HEK293T (cell line): ENCODE data around the gene ZC3H4.
A peak's percentile ranks its signal among the peaks of the same experiment; 100 is the strongest.

ENCODE experiments used
- CTCF ChIA-PET: fragments of 350-600 bp; formaldehyde crosslinking; extraction: SDS; loops from one replicate; lab custom pipeline; 2021; ENCODE audit warnings: antibody characterized with exemption, inconsistent platforms; lab: Yijun Ruan, JAX
- POLR2A ChIA-PET: fragments of 350-600 bp; formaldehyde crosslinking; extraction: SDS; loops from one replicate; lab custom pipeline; 2020; ENCODE audit warnings: antibody characterized with exemption, inconsistent platforms; lab: Yijun Ruan, JAX
- DNase-seq: peaks from one replicate; pipeline ENCODE4 v3.0.0; 2012; ENCODE audit warnings: mixed read lengths; ENCODE audit errors: extremely low spot score
- ARNT ChIP-seq: fragments of 450-650 bp; IDR thresholded peaks from 2 replicates; pipeline ENCODE4 v1.6.1; 2017; ENCODE audit warnings: mild to moderate bottlenecking
- BHLHE40 ChIP-seq: fragments of 450-650 bp; IDR thresholded peaks from 2 replicates; pipeline ENCODE4 v1.6.1; 2016; ENCODE audit warnings: mild to moderate bottlenecking, moderate library complexity, borderline replicate concordance
- CTBP1 ChIP-seq: fragments of 450-650 bp; IDR thresholded peaks from 2 replicates; pipeline ENCODE4 v1.6.1; 2016; ENCODE audit warnings: borderline replicate concordance
- ELF4 ChIP-seq: fragments of 450-650 bp; IDR thresholded peaks from 2 replicates; pipeline ENCODE4 v1.6.1; 2017; ENCODE audit warnings: antibody characterized with exemption
- FOXA1 ChIP-seq: fragments of 450-650 bp; IDR thresholded peaks from 2 replicates; pipeline ENCODE4 v1.6.1; 2016; ENCODE audit warnings: mild to moderate bottlenecking
- FOXK2 ChIP-seq: fragments of 450-650 bp; IDR thresholded peaks from 2 replicates; pipeline ENCODE4 v1.6.1; 2016; ENCODE audit warnings: mild to moderate bottlenecking
- FOXM1 ChIP-seq: fragments of 450-650 bp; IDR thresholded peaks from 2 replicates; pipeline ENCODE4 v1.6.1; 2017; ENCODE audit warnings: mild to moderate bottlenecking, borderline replicate concordance
- HDGF ChIP-seq: fragments of 450-650 bp; IDR thresholded peaks from 2 replicates; pipeline ENCODE4 v1.6.1; 2017; ENCODE audit warnings: antibody characterized with exemption, borderline replicate concordance
- L3MBTL2 ChIP-seq: fragments of 450-650 bp; conservative IDR thresholded peaks from 2 replicates; pipeline ENCODE4 v1.6.1; 2016; ENCODE audit warnings: mild to moderate bottlenecking
- LEF1 ChIP-seq: fragments of 450-650 bp; IDR thresholded peaks from 2 replicates; pipeline ENCODE4 v1.6.1; 2017; ENCODE audit warnings: mild to moderate bottlenecking, borderline replicate concordance
- NFRKB ChIP-seq: fragments of 450-650 bp; IDR thresholded peaks from 2 replicates; pipeline ENCODE4 v1.6.1; 2016; ENCODE audit warnings: mild to moderate bottlenecking, moderate library complexity
- PKNOX1 ChIP-seq: fragments of 450-650 bp; IDR thresholded peaks from 2 replicates; pipeline ENCODE4 v1.6.1; 2016
- SP1 ChIP-seq: fragments of 450-650 bp; IDR thresholded peaks from 2 replicates; pipeline ENCODE4 v1.6.1; 2017
- SUZ12 ChIP-seq: fragments of 450-650 bp; IDR thresholded peaks from 2 replicates; pipeline ENCODE4 v1.6.1; 2016; ENCODE audit warnings: mild to moderate bottlenecking
- TARDBP ChIP-seq: fragments of 450-650 bp; IDR thresholded peaks from 2 replicates; pipeline ENCODE4 v1.6.1; 2016
- ZNF384 ChIP-seq: fragments of 450-650 bp; IDR thresholded peaks from 2 replicates; pipeline ENCODE4 v1.6.1; 2016

ZC3H4 gene

DNA sequence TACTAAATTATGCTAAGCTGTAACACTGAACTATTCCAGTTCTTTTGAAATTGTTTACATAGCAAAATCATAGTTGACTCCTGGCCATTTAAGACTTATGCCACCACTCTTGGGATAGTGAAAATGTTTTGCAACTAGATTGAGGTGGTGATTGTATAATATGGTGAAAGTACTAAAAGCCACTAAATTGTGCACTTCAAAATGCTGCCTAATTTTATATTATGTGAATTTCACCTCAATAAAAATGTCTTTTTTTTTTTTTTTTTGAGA is 12.0 kb upstream of the ZC3H4 start:
- POLR2A ChIA-PET, result interaction anchor here (1.3 kb wide), 1 partner anchor 12 kb away, joined by 8 read pairs; the partner anchor contains the start of gene ZC3H4
- CTCF ChIA-PET, result interaction anchor here (0.6 to 1.7 kb wide), 7 partner anchors 10 to 281 kb away, joined by 3 to 10 read pairs (median 5); partner anchors contain the start of gene ZC3H4

GRCh38 chr19:47124937-47125668 is 11.5 kb upstream of the ZC3H4 start:
- TF ChIP-seq PKNOX1, result no peak
- no peak for TF ChIP-seq TARDBP
- TF ChIP-seq FOXK2, result no peak
- TF ChIP-seq LEF1, result no peak
- ChIA-PET CTCF (interaction anchor here (0.6 to 1.7 kb wide), 6 partner anchors 10 to 280 kb away, joined by 3 to 10 read pairs (median 4); partner anchors contain the start of gene ZC3H4), POLR2A (interaction anchor here (1.3 kb wide), 1 partner anchor 11 kb away, joined by 8 read pairs; the partner anchor contains the start of gene ZC3H4)
- DNase-seq, result peak; percentile 65

More for the DNA sequence above, 12.0 kb upstream of the ZC3H4 start:
- TF ChIP-seq ARNT (no peak), SUZ12 (no peak), CTBP1 (no peak), FOXM1 (no peak), SP1 (no peak), FOXA1 (no peak), L3MBTL2 (no peak), LEF1 (no peak), NFRKB (no peak), ELF4 (no peak), FOXK2 (no peak), PKNOX1 (no peak), ZNF384 (no peak), HDGF (no peak)
- DNase-seq, result no peak

GRCh38 chr19:47123406-47123805 is 9.8 kb upstream of the ZC3H4 start:
- TF ChIP-seq CTBP1, result no peak
- TF ChIP-seq FOXK2, result no peak
- no peak for TF ChIP-seq HDGF
- CTCF ChIA-PET, result interaction anchor here (1.3 kb wide), 1 partner anchor 44 kb away, joined by 8 read pairs; no protein-coding TSS in a partner anchor
- no peak for DNase-seq
- POLR2A ChIA-PET, result interaction anchor here (1.3 to 3.7 kb wide), 2 partner anchors 10 to 44 kb away, joined by 3 to 26 read pairs; partner anchors contain the start of gene ZC3H4

- no peak for TF ChIP-seq FOXK2
- TF ChIP-seq LEF1, result no peak
- TF ChIP-seq FOXM1, result no peak
- no peak for TF ChIP-seq ZNF384
- TF ChIP-seq FOXA1, result no peak
- TF ChIP-seq ARNT, result no peak
- TF ChIP-seq BHLHE40, result no peak
- no peak for TF ChIP-seq TARDBP
- TF ChIP-seq L3MBTL2, result no peak
- TF ChIP-seq PKNOX1, result no peak
- no peak for TF ChIP-seq SUZ12
- no peak for TF ChIP-seq CTBP1
- no peak for TF ChIP-seq ELF4
- no peak for TF ChIP-seq NFRKB
- TF ChIP-seq HDGF, result no peak
- no peak for TF ChIP-seq SP1
- DNase-seq, result no peak
- POLR2A ChIA-PET, result interaction anchor here (0.9 to 3.7 kb wide), 3 partner anchors 9 to 75 kb away, joined by 3 to 26 read pairs (median 3); partner anchors contain the start of gene ZC3H4
- CTCF ChIA-PET, result interaction anchor here (0.6 to 1.3 kb wide), 4 partner anchors 9 to 240 kb away, joined by 3 to 8 read pairs (median 5); partner anchors contain the start of gene ZC3H4
These were observed 9.1 kb upstream of the ZC3H4 start for GRCh38 chr19:47122359-47123335.

DNA sequence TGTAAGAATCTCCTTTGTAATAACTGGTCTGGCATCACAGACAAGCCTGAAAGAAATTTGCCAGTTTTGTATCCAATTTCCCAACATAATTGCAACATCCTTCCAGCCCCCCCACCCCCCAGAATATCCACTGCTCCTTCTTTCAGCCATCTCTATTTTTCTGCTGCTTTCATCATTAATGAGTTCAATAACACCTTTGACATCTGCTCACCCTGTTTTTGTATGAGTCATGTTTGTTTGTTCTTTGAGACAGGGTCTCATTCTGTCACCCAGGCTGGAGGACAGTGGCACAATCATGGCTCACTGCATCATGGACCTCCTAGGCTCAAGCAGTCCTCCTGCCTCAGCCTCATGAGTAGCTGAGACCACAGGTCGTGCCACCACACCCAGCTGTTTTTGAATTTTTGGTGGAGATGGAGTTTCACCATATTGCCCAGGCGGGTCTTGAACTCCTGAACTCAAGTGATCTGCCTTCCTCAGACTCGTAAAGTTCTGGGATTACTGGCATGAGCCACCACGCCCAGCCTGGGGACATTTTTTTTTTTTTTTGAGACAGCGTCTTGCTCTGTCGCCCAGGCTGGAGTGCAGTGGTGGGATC is 7.0 kb upstream of the ZC3H4 start:
- ChIA-PET POLR2A (no interaction called here), CTCF (no interaction called here)
- 0 out of 2 replicates have a peak, but pooled peaks have one; percentile 11 for TF ChIP-seq ZNF384
- TF ChIP-seq BHLHE40, result no peak
- TF ChIP-seq PKNOX1, result no peak
- no peak for TF ChIP-seq ELF4
- TF ChIP-seq LEF1, result no peak
- no peak for DNase-seq
